GM23338 (cell line): ENCODE results near the gene CTNNA3. TPM values are rescaled to one million over a fixed set of nuclear protein-coding genes. Genes with fewer than 3 reads are reported as not detected.
A peak's percentile ranks its signal among the peaks of the same experiment; 100 is the strongest.

Experiments
- ATAC-seq: fragments of 200-7000 bp; cut with Tn5 transposase; 3 replicates; pipeline ENCODE4 v1.9.1; 2020
- DNase-seq: peaks from one replicate; pipeline ENCODE4 v3.0.0-alpha.2; 2015; ENCODE audit warnings: low spot score
- H2AFZ ChIP-seq: fragments of 200-600 bp; sonication (generic); 2 replicates; pipeline ENCODE4 v1.8.0; 2016; ENCODE audit warnings: antibody characterized with exemption, mild to moderate bottlenecking, moderate library complexity
- H3F3A ChIP-seq: fragments of 200-600 bp; sonication (generic); replicated peaks from 2 replicates; pipeline ENCODE4 v1.8.0; 2017; ENCODE audit warnings: antibody characterized with exemption, mixed run types, low read depth
- H3K27ac ChIP-seq: fragments of 200-600 bp; sonication (generic); 2 replicates; pipeline ENCODE4 v1.6.1; 2016; ENCODE audit warnings: low read depth
- H3K27me3 ChIP-seq: fragments of 200-600 bp; sonication (generic); 2 replicates; pipeline ENCODE4 v1.8.0; 2016; ENCODE audit warnings: mild to moderate bottlenecking, mixed run types, moderate library complexity; ENCODE audit not compliant: insufficient read depth
- H3K36me3 ChIP-seq: fragments of 200-600 bp; sonication (generic); 2 replicates; pipeline ENCODE4 v1.8.0; 2016; ENCODE audit warnings: mild to moderate bottlenecking; ENCODE audit not compliant: insufficient read depth
- H3K4me1 ChIP-seq: fragments of 200-600 bp; sonication (generic); 2 replicates; pipeline ENCODE4 v1.8.0; 2016; ENCODE audit warnings: mild to moderate bottlenecking, moderate library complexity; ENCODE audit not compliant: insufficient read depth
- H3K4me2 ChIP-seq: fragments of 200-600 bp; sonication (generic); 2 replicates; pipeline ENCODE4 v1.7.1; 2017; ENCODE audit warnings: mixed run types
- H3K4me3 ChIP-seq: fragments of 200-600 bp; sonication (generic); 2 replicates; pipeline ENCODE4 v1.6.1; 2016; ENCODE audit warnings: mixed run types
- H3K79me2 ChIP-seq: fragments of 200-600 bp; sonication (generic); replicated peaks from 2 replicates; pipeline ENCODE4 v1.8.0; 2017; ENCODE audit warnings: mild to moderate bottlenecking; ENCODE audit not compliant: insufficient read depth
- H3K9me2 ChIP-seq: fragments of 200-600 bp; sonication (generic); 2 replicates; pipeline ENCODE4 v1.8.0; 2017; ENCODE audit not compliant: insufficient read depth
- H4K20me1 ChIP-seq: fragments of 200-600 bp; sonication (generic); replicated peaks from 2 replicates; pipeline ENCODE4 v1.8.0; 2017; ENCODE audit warnings: mild to moderate bottlenecking; ENCODE audit not compliant: insufficient read depth
- H3K27ac Mint-ChIP-seq: 2 replicates; pipeline ENCODE4 v1.8.0; 2020; ENCODE audit warnings: inconsistent platforms, mild to moderate bottlenecking, moderate library complexity, mixed read lengths
- H3K27me3 Mint-ChIP-seq: 3 replicates; pipeline ENCODE4 v1.8.0; 2022; ENCODE audit warnings: low read depth, mild to moderate bottlenecking, moderate library complexity, mixed read lengths, inconsistent platforms; ENCODE audit not compliant: insufficient read depth, poor library complexity
- H3K36me3 Mint-ChIP-seq: 3 replicates; pipeline ENCODE4 v1.8.0; 2021; ENCODE audit warnings: low read depth, mild to moderate bottlenecking, inconsistent platforms, moderate library complexity, mixed read lengths
- H3K4me1 Mint-ChIP-seq: 3 replicates; pipeline ENCODE4 v1.8.0; 2020; ENCODE audit warnings: mild to moderate bottlenecking, inconsistent platforms, mixed read lengths
- H3K4me3 Mint-ChIP-seq: 3 replicates; pipeline ENCODE4 v1.8.0; 2021; ENCODE audit warnings: moderate library complexity, mild to moderate bottlenecking, inconsistent platforms, mixed read lengths
- H3K9me3 Mint-ChIP-seq: 3 replicates; pipeline ENCODE4 v1.8.0; 2020; ENCODE audit warnings: moderate library complexity, mild to moderate bottlenecking, inconsistent platforms, mixed read lengths
- CREB1 ChIP-seq: fragments of 250-450 bp; sonication (Bioruptor Pico); IDR thresholded peaks from 2 replicates; pipeline ENCODE4 v1.5.0; 2020; ENCODE audit warnings: low read depth, mild to moderate bottlenecking, moderate library complexity
- ETS1 ChIP-seq: IDR thresholded peaks from 2 replicates; pipeline ENCODE4 v1.6.1; 2016; ENCODE audit warnings: antibody characterized with exemption
- EZH2 ChIP-seq: fragments of 200-600 bp; sonication (generic); IDR thresholded peaks from one replicate; pipeline ENCODE4 v1.8.0; 2017; ENCODE audit warnings: antibody characterized with exemption, mild to moderate bottlenecking, low read depth; ENCODE audit not compliant: unreplicated experiment
- EZH2phosphoT487 ChIP-seq: fragments of 200-600 bp; sonication (generic); IDR thresholded peaks from one replicate; pipeline ENCODE4 v1.8.1; 2018; ENCODE audit warnings: antibody characterized with exemption; ENCODE audit not compliant: unreplicated experiment
- NANOG ChIP-seq: IDR thresholded peaks from 2 replicates; pipeline ENCODE4 v1.6.1; 2016; ENCODE audit warnings: antibody characterized with exemption, borderline replicate concordance
- POLR2AphosphoS5 ChIP-seq: IDR thresholded peaks from 2 replicates; pipeline ENCODE4 v1.6.1; 2016; ENCODE audit warnings: antibody characterized with exemption, low read depth
- REST ChIP-seq: IDR thresholded peaks from one replicate; pipeline ENCODE4 v1.6.1; 2018; ENCODE audit warnings: antibody characterized with exemption; ENCODE audit not compliant: unreplicated experiment
- STAT1 ChIP-seq: IDR thresholded peaks from one replicate; pipeline ENCODE4 v1.6.1; 2016; ENCODE audit warnings: antibody characterized with exemption; ENCODE audit not compliant: unreplicated experiment
- ZNF114 ChIP-seq: fragments of 250-450 bp; sonication (Bioruptor Pico); IDR thresholded peaks from 2 replicates; pipeline ENCODE4 v1.5.0; 2020; ENCODE audit warnings: mild to moderate bottlenecking, moderate library complexity
- ZNF331 ChIP-seq: fragments of 250-450 bp; sonication (Bioruptor Pico); IDR thresholded peaks from 2 replicates; pipeline ENCODE4 v1.5.0; 2020; ENCODE audit warnings: low read depth, mild to moderate bottlenecking, moderate library complexity
- ZNF462 ChIP-seq: fragments of 250-450 bp; sonication (Bioruptor Pico); IDR thresholded peaks from 2 replicates; pipeline ENCODE4 v1.5.0; 2020; ENCODE audit warnings: mild to moderate bottlenecking, moderate library complexity
- polyA plus RNA-seq: library from polyadenylated mRNA; unstranded; fragments of >200 nt; fragmentation: Nextera tagmentation; extraction: Ambion mirVana; gene quantifications from 2 replicates; pipeline ENCODE4 v1.2.1, GENCODE V29; 2016
- total RNA-seq: library from RNA; depleted of rRNA; stranded (reverse); fragments of >200 nt; shearing (Covaris generic); gene quantifications from 2 replicates; pipeline ENCODE4 v1.2.3, GENCODE V29; 2014

Gene CTNNA3
- total and polyA plus RNA-seq, 2 experiments from 2014 or later: 0.71 to 3.3 TPM

GRCh38 chr10:67527351-67527750 lies 168.6 kb downstream of the CTNNA3 start:
- H4K20me1 ChIP-seq: no peaks in the 10 kb centered on the region
- no peak overlapping the region for H3K27ac ChIP-seq
- no peaks in the 10 kb centered on the region for H3K27me3 ChIP-seq
- no peak overlapping the region for H3K4me2 ChIP-seq
- no peak overlapping the region for H3K27ac Mint-ChIP-seq
- H3K9me3 Mint-ChIP-seq: peaks cover 15% of the 10 kb centered on the region
- H3K4me3 ChIP-seq: no peak overlapping the region
- ATAC-seq (no peak), DNase-seq (no peak)
- peaks cover 13% of the 10 kb centered on the region for H3K36me3 Mint-ChIP-seq
- H3F3A ChIP-seq: no peaks in the 10 kb centered on the region
- peaks cover 6% of the 10 kb centered on the region; the same call in 1 of the 3 replicates for H3K4me1 Mint-ChIP-seq
- H2AFZ ChIP-seq: no peak overlapping the region
- no peaks in the 10 kb centered on the region for H3K4me1 ChIP-seq
- no peaks in the 10 kb centered on the region for H3K27me3 Mint-ChIP-seq
- no peaks in the 10 kb centered on the region for H3K79me2 ChIP-seq
- no peaks in the 10 kb centered on the region for H3K9me2 ChIP-seq
- H3K4me3 Mint-ChIP-seq: no peak overlapping the region
- TF ChIP-seq CREB1 (CRISPR knock-in tag): no peak
- TF ChIP-seq EZH2phosphoT487: no peak
- no peaks in the 10 kb centered on the region for H3K36me3 ChIP-seq

- Histone ChIP-seq H3K36me3 (no peaks in the 10 kb centered on the region), H3K79me2 (no peaks in the 10 kb centered on the region), H3K27ac (no peak overlapping the region), H3K9me2 (no peaks in the 10 kb centered on the region), H3F3A (no peaks in the 10 kb centered on the region), H3K4me3 (no peak overlapping the region), H4K20me1 (no peaks in the 10 kb centered on the region), H3K4me1 (no peaks in the 10 kb centered on the region), H3K27me3 (no peaks in the 10 kb centered on the region), H3K4me2 (no peak overlapping the region), H2AFZ (no peak overlapping the region)
- DNase-seq (peak; percentile 3), ATAC-seq (no peak)
- H3K27ac Mint-ChIP-seq: no peak overlapping the region
- no peak overlapping the region for H3K4me3 Mint-ChIP-seq
- H3K4me1 Mint-ChIP-seq: no peaks in the 10 kb centered on the region
- no peaks in the 10 kb centered on the region for H3K36me3 Mint-ChIP-seq
- H3K27me3 Mint-ChIP-seq: no peaks in the 10 kb centered on the region
- no peaks in the 10 kb centered on the region for H3K9me3 Mint-ChIP-seq
- no peak for TF ChIP-seq CREB1 (CRISPR knock-in tag)
- TF ChIP-seq EZH2phosphoT487: no peak
- TF ChIP-seq REST: no peak
- TF ChIP-seq EZH2: no peak
- no peak for TF ChIP-seq ZNF331 (CRISPR knock-in tag)
- no peak for TF ChIP-seq ZNF114 (CRISPR knock-in tag)
- TF ChIP-seq ETS1: no peak
- TF ChIP-seq POLR2AphosphoS5: no peak
- no peak for TF ChIP-seq STAT1
- TF ChIP-seq NANOG: no peak
- no peak for TF ChIP-seq ZNF462 (CRISPR knock-in tag)
Measured at GRCh38 chr10:67521546-67521945, 174.4 kb downstream of the CTNNA3 start.
